ENCODE results near the gene SARS1.
A peak's percentile ranks its signal among the peaks of the same experiment; 100 is the strongest.

GRCh38 chr1:109239409-109240068, 25.8 kb downstream of the SARS1 start:
- TF ChIP-seq CTCF (IDR thresholded peaks at IDR 0.05): peak in 3 of 4 experiments; percentile 18 to 56 (median 45)
- no peak for TF ChIP-seq POLR2A (IDR thresholded peaks at IDR 0.05)

Measured in prostate gland (tissue), 2 donors.